Endothelial cell (in vitro differentiated cells): Measurements from ENCODE around the gene PDGFRB. TPM values are rescaled to one million over a fixed set of nuclear protein-coding genes. Genes with fewer than 3 reads are reported as not detected.
A peak's percentile ranks its signal among the peaks of the same experiment; 100 is the strongest.
"Not testable (repeated sequence)": the region's sequence is repeated elsewhere in the genome, so short reads cannot be mapped to it uniquely, and the experiment has no call there.

Experiments
- DNase-seq: peaks from one replicate; pipeline ENCODE4 v3.0.0; 2021; ENCODE audit warnings: low spot score
- H3K27ac Mint-ChIP-seq: one replicate; pipeline ENCODE4 v1.8.0; 2021; ENCODE audit warnings: mixed read lengths, inconsistent platforms; ENCODE audit not compliant: unreplicated experiment
- H3K27me3 Mint-ChIP-seq: one replicate; pipeline ENCODE4 v1.8.0; 2021; ENCODE audit warnings: mild to moderate bottlenecking, moderate library complexity, mixed read lengths, inconsistent platforms; ENCODE audit not compliant: unreplicated experiment
- H3K36me3 Mint-ChIP-seq: one replicate; pipeline ENCODE4 v1.8.0; 2021; ENCODE audit warnings: mild to moderate bottlenecking, low read depth, mixed read lengths, inconsistent platforms; ENCODE audit not compliant: unreplicated experiment
- H3K4me1 Mint-ChIP-seq: one replicate; pipeline ENCODE4 v1.8.0; 2021; ENCODE audit warnings: mild to moderate bottlenecking, mixed read lengths, inconsistent platforms; ENCODE audit not compliant: unreplicated experiment
- H3K4me3 Mint-ChIP-seq: one replicate; pipeline ENCODE4 v1.8.0; 2021; ENCODE audit warnings: mild to moderate bottlenecking, mixed read lengths, inconsistent platforms; ENCODE audit not compliant: unreplicated experiment
- H3K9me3 Mint-ChIP-seq: one replicate; pipeline ENCODE4 v1.8.0; 2021; ENCODE audit warnings: mixed read lengths, inconsistent platforms; ENCODE audit not compliant: unreplicated experiment
- CTCF ChIP-seq: fragments of 200-600 bp; sonication (generic); IDR thresholded peaks from one replicate; pipeline ENCODE4 v1.5.0; 2021; ENCODE audit warnings: antibody characterized with exemption; ENCODE audit not compliant: unreplicated experiment
- total RNA-seq: library from RNA; stranded (reverse); fragmentation: NEBNext Ultra II Directional; extraction: Animal tissue kit (Norgen Biotek cat#: 25700); gene quantifications from one replicate; pipeline ENCODE4 v1.2.1, GENCODE V29; 2021; ENCODE audit not compliant: unreplicated experiment

Gene PDGFRB
- total RNA-seq, 1 donor from 2014 or later = 23.7 TPM

- DNase-seq = no peak
- no peak overlapping the region for H3K4me3 Mint-ChIP-seq
- H3K4me1 Mint-ChIP-seq = no peaks in the 10 kb centered on the region
- H3K9me3 Mint-ChIP-seq = no peaks in the 10 kb centered on the region
- no peak for TF ChIP-seq CTCF
- no peak overlapping the region for H3K27ac Mint-ChIP-seq
- H3K27me3 Mint-ChIP-seq = peaks cover 2% of the 10 kb centered on the region
- H3K36me3 Mint-ChIP-seq = no peaks in the 10 kb centered on the region
Measured at GRCh38 chr5:150097152-150097551, 58.5 kb downstream of the PDGFRB start.

GRCh38 chr5:150092159-150092787 lies 63.4 kb downstream of the PDGFRB start:
- no peak for DNase-seq
- no peak for TF ChIP-seq CTCF
- H3K36me3 Mint-ChIP-seq = no peaks in the 10 kb centered on the region
- H3K9me3 Mint-ChIP-seq = no peaks in the 10 kb centered on the region
- no peak overlapping the region for H3K4me3 Mint-ChIP-seq
- peaks cover 2% of the 10 kb centered on the region for H3K27me3 Mint-ChIP-seq
- no peak overlapping the region for H3K27ac Mint-ChIP-seq
- peaks cover 4% of the 10 kb centered on the region for H3K4me1 Mint-ChIP-seq

GRCh38 chr5:150085950-150086715 lies 69.5 kb downstream of the PDGFRB start, which contains the start of gene CSF1R:
Gene CSF1R (minus strand): TSS chr5:150086554. CDS start chr5:150086427, 127 bp downstream.
- Mint-ChIP-seq H3K27me3 (peaks cover 9% of the 10 kb centered on the region), H3K9me3 (no peaks in the 10 kb centered on the region), H3K27ac (peak within 1 kb of the TSS; percentile 49), H3K4me1 (peaks cover 52% of the 10 kb centered on the region), H3K4me3 (no peak within 1 kb of the TSS), H3K36me3 (peaks cover 4% of the 10 kb centered on the region)
- DNase-seq = no peak
- no peak for TF ChIP-seq CTCF

GRCh38 chr5:150085191-150085912 lies 70.3 kb downstream of the PDGFRB start:
- Mint-ChIP-seq H3K4me3 (no peak overlapping the region), H3K27me3 (peaks cover 11% of the 10 kb centered on the region), H3K4me1 (peaks cover 53% of the 10 kb centered on the region), H3K27ac (no peak overlapping the region), H3K36me3 (peaks cover 5% of the 10 kb centered on the region), H3K9me3 (no peaks in the 10 kb centered on the region)
- no peak for TF ChIP-seq CTCF
- DNase-seq = no peak

GRCh38 chr5:150084754-150085153 lies 70.9 kb downstream of the PDGFRB start:
- H3K36me3 Mint-ChIP-seq = not testable (repeated sequence)

More at GRCh38 chr5:150084754-150085153, 70.9 kb downstream of the PDGFRB start:
- H3K4me3 Mint-ChIP-seq, DNase-seq, H3K27ac Mint-ChIP-seq, H3K9me3 Mint-ChIP-seq: not testable (repeated sequence)
- peaks cover 54% of the 10 kb centered on the region for H3K4me1 Mint-ChIP-seq
- H3K27me3 Mint-ChIP-seq = peaks cover 12% of the 10 kb centered on the region
